Measurements from ENCODE around the gene FMO3.

FMO3 gene

GRCh38 chr1:171090604-171091003, at the start of gene FMO3:
Gene FMO3 (plus strand): TSS chr1:171090905. CDS start chr1:171092659, 1,754 bp downstream.
- no peak for DNase-seq

- DNase-seq: no peak
These were observed 42.7 kb upstream of the FMO3 start for GRCh38 chr1:171048014-171048413.

- no peak for DNase-seq
These were observed 37.7 kb upstream of the FMO3 start for GRCh38 chr1:171052977-171053376.

GRCh38 chr1:171055966-171056643, 34.6 kb upstream of the FMO3 start:
- no peak for DNase-seq

GRCh38 chr1:171061425-171062143, 29.1 kb upstream of the FMO3 start:
- DNase-seq: no peak

- DNase-seq: no peak
These were observed 27.8 kb upstream of the FMO3 start for GRCh38 chr1:171062902-171063301.

GRCh38 chr1:171075041-171075440, 15.7 kb upstream of the FMO3 start:
- no peak for DNase-seq

- DNase-seq: peak in 2 of 58 donors; percentile 11 to 27
These were observed 9.4 kb upstream of the FMO3 start for GRCh38 chr1:171081314-171081753.

GRCh38 chr1:171081763-171082201, 8.9 kb upstream of the FMO3 start:
- peak in 16 of 58 donors; percentile 0 to 53 (median 8) for DNase-seq

- no peak for DNase-seq
These were observed 8.1 kb upstream of the FMO3 start for GRCh38 chr1:171082606-171083005.

GRCh38 chr1:171083222-171083621, 7.5 kb upstream of the FMO3 start:
- no peak for DNase-seq

GRCh38 chr1:171084091-171084490, 6.6 kb upstream of the FMO3 start:
- DNase-seq: no peak

GRCh38 chr1:171084870-171085269, 5.8 kb upstream of the FMO3 start:
- no peak for DNase-seq

GRCh38 chr1:171087896-171088295, 2.8 kb upstream of the FMO3 start:
- DNase-seq: no peak

GRCh38 chr1:171103862-171104261, 13.2 kb downstream of the FMO3 start:
- no peak for DNase-seq

- no peak for DNase-seq
These were observed 16.7 kb downstream of the FMO3 start for GRCh38 chr1:171107262-171107940.

GRCh38 chr1:171107969-171108368, 17.3 kb downstream of the FMO3 start:
- DNase-seq: no peak

- no peak for DNase-seq
These were observed 19.3 kb downstream of the FMO3 start for GRCh38 chr1:171109966-171110365.

- no peak for DNase-seq
These were observed 20.1 kb downstream of the FMO3 start for GRCh38 chr1:171110621-171111326.

- no peak for DNase-seq
These were observed 21.4 kb downstream of the FMO3 start for GRCh38 chr1:171112119-171112518.

GRCh38 chr1:171113382-171113781, 22.7 kb downstream of the FMO3 start:
- DNase-seq: no peak

Measured in anterior cingulate cortex (tissue), 58 donors.